Breast epithelium (tissue), 4 donors: ENCODE results near the gene CTNNA3. TPM values are rescaled to one million over a fixed set of nuclear protein-coding genes. Genes with fewer than 3 reads are reported as not detected.

Source experiments
- DNase-seq, 2 donors: peaks; one replicate each; pipeline ENCODE4 v3.0.0-alpha.2; 2019; ENCODE audit warnings: low spot score in 2 of 2
- H3K27ac ChIP-seq, 2 donors: fragments of 200-600 bp; sonication (generic) in 1 of 2; one replicate each; pipeline ENCODE4 v1.5.1; 2016 to 2019; ENCODE audit warnings: mild to moderate bottlenecking in 1 of 2
- H3K27me3 ChIP-seq, 2 donors: fragments of 200-600 bp; sonication (generic) in 1 of 2; one replicate each; pipeline versions ENCODE4 v1.5.1 to v1.6.0; 2017 to 2019; ENCODE audit warnings: control low read depth in 1 of 2, mild to moderate bottlenecking in 1 of 2
- H3K36me3 ChIP-seq: fragments of 200-600 bp; one replicate; pipeline ENCODE4 v1.5.1; 2019
- H3K4me1 ChIP-seq, 2 donors: fragments of 200-600 bp; sonication (generic); one replicate each; pipeline ENCODE4 v1.5.1; 2016 to 2019; ENCODE audit warnings: control low read depth in 1 of 2
- H3K4me3 ChIP-seq, 3 donors: fragments of 200-600 bp; sonication (generic); 1 replicate in 2 of 3; 2 replicates in 1 of 3; pipeline ENCODE4 v1.5.1; 2016 to 2019; ENCODE audit warnings: mild to moderate bottlenecking in 3 of 3, moderate library complexity in 2 of 3
- H3K9me3 ChIP-seq, 2 donors: fragments of 200-600 bp; sonication (generic) in 1 of 2; one replicate each; pipeline ENCODE4 v1.5.1; 2016 to 2019; ENCODE audit warnings: control low read depth in 1 of 2
- CTCF ChIP-seq, 3 donors: fragments of 450-650 bp; IDR thresholded peaks; one replicate each; pipeline ENCODE4 v1.5.1; 2016 to 2017; ENCODE audit warnings: antibody characterized with exemption in 3 of 3, mild to moderate bottlenecking in 3 of 3, moderate library complexity in 3 of 3
- POLR2A ChIP-seq: fragments of 450-650 bp; IDR thresholded peaks from one replicate; pipeline ENCODE4 v1.6.1; 2016; ENCODE audit warnings: antibody characterized with exemption, mild to moderate bottlenecking, moderate library complexity
- POLR2AphosphoS5 ChIP-seq, 3 donors: sonication (generic); formaldehyde crosslinking; IDR thresholded peaks; one replicate each; pipeline ENCODE4 v1.6.1; 2017; ENCODE audit warnings: antibody characterized with exemption in 3 of 3
- intact Hi-C: fragments of 100-400 bp; cut with DNase I; formaldehyde crosslinking; loops from one replicate; pipeline ENCODE4 v1.15.1; 2023; ENCODE audit warnings: low total_unique reads
- total RNA-seq, 3 donors: library from RNA; depleted of rRNA; stranded (reverse); fragments of >200 nt; gene quantifications; one replicate each; pipeline ENCODE4 v1.1.0, GENCODE V29; 2016

The CTNNA3 gene
- total RNA-seq, 3 donors from 2014 or later: 0.33 to 1.1 (median 0.59) TPM

GRCh38 chr10:67280405-67280804 is 415.6 kb downstream of the CTNNA3 start:
- no peak for DNase-seq
- no peaks in the 10 kb centered on the region for H3K36me3 ChIP-seq

GRCh38 chr10:67277402-67277801 is 418.6 kb downstream of the CTNNA3 start:
- Histone ChIP-seq H3K4me1 (no peaks in the 10 kb centered on the region), H3K36me3 (no peaks in the 10 kb centered on the region), H3K9me3 (no peaks in the 10 kb centered on the region), H3K27me3 (no peaks in the 10 kb centered on the region), H3K27ac (no peak overlapping the region), H3K4me3 (no peak overlapping the region)
- intact Hi-C loops: no loop called here
- DNase-seq: no peak
- TF ChIP-seq POLR2A: no peak
- no peak for TF ChIP-seq POLR2AphosphoS5 (IDR thresholded peaks at IDR 0.05)

More at GRCh38 chr10:67280405-67280804, 415.6 kb downstream of the CTNNA3 start:
- intact Hi-C loops: no loop called here
- no peak overlapping the region for H3K27ac ChIP-seq
- H3K4me1 ChIP-seq: no peaks in the 10 kb centered on the region
- no peak for TF ChIP-seq CTCF (IDR thresholded peaks at IDR 0.05)
- no peak for TF ChIP-seq POLR2A
- TF ChIP-seq POLR2AphosphoS5 (IDR thresholded peaks at IDR 0.05): no peak
- H3K9me3 ChIP-seq: no peaks in the 10 kb centered on the region
- H3K27me3 ChIP-seq: no peaks in the 10 kb centered on the region
- no peak overlapping the region for H3K4me3 ChIP-seq

GRCh38 chr10:67269828-67270227 is 426.2 kb downstream of the CTNNA3 start:
- no peak overlapping the region for H3K27ac ChIP-seq
- no peak overlapping the region for H3K4me3 ChIP-seq
- DNase-seq: no peak
- H3K4me1 ChIP-seq: no peaks in the 10 kb centered on the region
- H3K27me3 ChIP-seq: no peaks in the 10 kb centered on the region
- intact Hi-C loops: no loop called here
- TF ChIP-seq POLR2A (no peak), POLR2AphosphoS5 (IDR thresholded peaks at IDR 0.05) (no peak), CTCF (IDR thresholded peaks at IDR 0.05) (no peak)
- no peaks in the 10 kb centered on the region for H3K9me3 ChIP-seq
- no peaks in the 10 kb centered on the region for H3K36me3 ChIP-seq

GRCh38 chr10:67268146-67268545 is 427.8 kb downstream of the CTNNA3 start:
- no peak for DNase-seq
- TF ChIP-seq POLR2A (no peak), CTCF (IDR thresholded peaks at IDR 0.05) (no peak), POLR2AphosphoS5 (IDR thresholded peaks at IDR 0.05) (no peak)
- Histone ChIP-seq H3K4me1 (no peaks in the 10 kb centered on the region), H3K4me3 (no peak overlapping the region), H3K27me3 (no peaks in the 10 kb centered on the region), H3K27ac (no peak overlapping the region), H3K36me3 (no peaks in the 10 kb centered on the region), H3K9me3 (no peaks in the 10 kb centered on the region)
- intact Hi-C loops: no loop called here

- Histone ChIP-seq H3K36me3 (no peaks in the 10 kb centered on the region), H3K9me3 (no peaks in the 10 kb centered on the region), H3K27ac (no peak overlapping the region), H3K4me3 (no peak overlapping the region), H3K27me3 (no peaks in the 10 kb centered on the region), H3K4me1 (no peaks in the 10 kb centered on the region)
- intact Hi-C loops: no loop called here
- TF ChIP-seq CTCF (IDR thresholded peaks at IDR 0.05): no peak
- no peak for TF ChIP-seq POLR2A
- TF ChIP-seq POLR2AphosphoS5 (IDR thresholded peaks at IDR 0.05): no peak
- no peak for DNase-seq
These were observed 433.3 kb downstream of the CTNNA3 start for GRCh38 chr10:67262675-67263074.

GRCh38 chr10:67261300-67261797 is 434.6 kb downstream of the CTNNA3 start:
- no peaks in the 10 kb centered on the region for H3K27me3 ChIP-seq
- no peak for TF ChIP-seq POLR2A
- TF ChIP-seq POLR2AphosphoS5 (IDR thresholded peaks at IDR 0.05): no peak
- no peak for TF ChIP-seq CTCF (IDR thresholded peaks at IDR 0.05)

More at GRCh38 chr10:67261300-67261797, 434.6 kb downstream of the CTNNA3 start:
- intact Hi-C loops: no loop called here
- no peak overlapping the region for H3K4me3 ChIP-seq
- no peak overlapping the region for H3K27ac ChIP-seq
- H3K9me3 ChIP-seq: no peaks in the 10 kb centered on the region
- no peaks in the 10 kb centered on the region for H3K36me3 ChIP-seq
- DNase-seq: no peak
- no peaks in the 10 kb centered on the region for H3K4me1 ChIP-seq
